Prostate gland (tissue), 2 donors: ENCODE results near the gene RELT.

Experiments
- POLR2A ChIP-seq: fragments of 450-650 bp; IDR thresholded peaks from one replicate; pipeline ENCODE4 v1.6.1; 2016; ENCODE audit warnings: antibody characterized with exemption, mild to moderate bottlenecking
- TF ChIP-seq, protein P1 (sequence below), 4 experiments: fragments of 200-600 bp in 2 of 4; fragments of 450-650 bp in 2 of 4; sonication (generic) in 2 of 4; IDR thresholded peaks; 1 replicate in 3 of 4; 2 replicates in 1 of 4; pipeline ENCODE4 v1.5.1; 2016 to 2019; ENCODE audit warnings: antibody characterized with exemption in 4 of 4, mild to moderate bottlenecking in 2 of 4, moderate library complexity in 2 of 4

- no peak for TF ChIP-seq POLR2A
- TF ChIP-seq, protein P1, sequence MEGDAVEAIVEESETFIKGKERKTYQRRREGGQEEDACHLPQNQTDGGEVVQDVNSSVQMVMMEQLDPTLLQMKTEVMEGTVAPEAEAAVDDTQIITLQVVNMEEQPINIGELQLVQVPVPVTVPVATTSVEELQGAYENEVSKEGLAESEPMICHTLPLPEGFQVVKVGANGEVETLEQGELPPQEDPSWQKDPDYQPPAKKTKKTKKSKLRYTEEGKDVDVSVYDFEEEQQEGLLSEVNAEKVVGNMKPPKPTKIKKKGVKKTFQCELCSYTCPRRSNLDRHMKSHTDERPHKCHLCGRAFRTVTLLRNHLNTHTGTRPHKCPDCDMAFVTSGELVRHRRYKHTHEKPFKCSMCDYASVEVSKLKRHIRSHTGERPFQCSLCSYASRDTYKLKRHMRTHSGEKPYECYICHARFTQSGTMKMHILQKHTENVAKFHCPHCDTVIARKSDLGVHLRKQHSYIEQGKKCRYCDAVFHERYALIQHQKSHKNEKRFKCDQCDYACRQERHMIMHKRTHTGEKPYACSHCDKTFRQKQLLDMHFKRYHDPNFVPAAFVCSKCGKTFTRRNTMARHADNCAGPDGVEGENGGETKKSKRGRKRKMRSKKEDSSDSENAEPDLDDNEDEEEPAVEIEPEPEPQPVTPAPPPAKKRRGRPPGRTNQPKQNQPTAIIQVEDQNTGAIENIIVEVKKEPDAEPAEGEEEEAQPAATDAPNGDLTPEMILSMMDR (IDR thresholded peaks at IDR 0.05): no peak
These were observed 52.5 kb downstream of the RELT start for GRCh38 chr11:73428699-73429098.
